ENCODE measurements around the gene CUZD1. TPM values are rescaled to one million over a fixed set of nuclear protein-coding genes. Genes with fewer than 3 reads are reported as not detected.
A peak's percentile ranks its signal among the peaks of the same experiment; 100 is the strongest.

Gene CUZD1
- total and polyA plus RNA-seq, 2 of the 13 experiments (the other 11 are each of a cell fraction or from before 2014, with no cell fraction given): 0.22 to 0.29 TPM

DNA sequence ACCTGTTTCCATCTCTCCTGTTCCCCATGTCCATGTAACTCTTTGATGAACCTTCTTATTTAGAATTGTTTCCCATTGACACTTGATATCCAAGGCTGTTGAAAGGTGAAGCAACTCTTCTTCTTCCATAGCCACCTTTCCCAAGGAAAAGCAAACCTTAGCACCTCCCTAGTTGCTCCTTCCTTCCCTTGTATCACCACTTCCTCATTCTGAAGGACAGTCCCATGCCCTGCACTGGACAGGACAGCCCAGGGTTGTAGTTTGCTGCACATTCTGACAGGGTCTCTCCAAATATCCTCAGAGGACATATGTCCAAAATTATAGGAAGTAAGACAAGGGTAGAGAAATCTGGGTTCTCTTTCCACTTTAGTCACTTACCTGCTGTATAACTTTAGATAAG is 6.2 kb downstream of the CUZD1 start:
- H3K27me3 ChIP-seq (ENCODE audit: control insufficient read depth in 1 of 2, insufficient read depth in 2 of 2, low read length in 2 of 2): no peaks in the 10 kb centered on the region
- ChIA-PET CTCF (ENCODE audit: low intra/inter-chr PET ratio, low total read pairs) (no interaction called here), POLR2A (no interaction called here)
- DNase-seq (ENCODE audit: low spot score) (no peak), ATAC-seq (no peak), FAIRE-seq (no peak)
- no peak overlapping the region for H2AFZ ChIP-seq (ENCODE audit: low read length)
- H3K9ac ChIP-seq (ENCODE audit: insufficient read depth, low read depth, low read length): no peak overlapping the region
- intact Hi-C loops (cut with micrococcal nuclease; ENCODE audit: unreplicated experiment) (no loop called here), in situ Hi-C loops (cut with HindIII; ENCODE audit: extremely low pct_ligation_motif_present, low pct_unique_long_range_greater_than_20kb) (no loop called here)
- TF ChIP-seq, protein P1, sequence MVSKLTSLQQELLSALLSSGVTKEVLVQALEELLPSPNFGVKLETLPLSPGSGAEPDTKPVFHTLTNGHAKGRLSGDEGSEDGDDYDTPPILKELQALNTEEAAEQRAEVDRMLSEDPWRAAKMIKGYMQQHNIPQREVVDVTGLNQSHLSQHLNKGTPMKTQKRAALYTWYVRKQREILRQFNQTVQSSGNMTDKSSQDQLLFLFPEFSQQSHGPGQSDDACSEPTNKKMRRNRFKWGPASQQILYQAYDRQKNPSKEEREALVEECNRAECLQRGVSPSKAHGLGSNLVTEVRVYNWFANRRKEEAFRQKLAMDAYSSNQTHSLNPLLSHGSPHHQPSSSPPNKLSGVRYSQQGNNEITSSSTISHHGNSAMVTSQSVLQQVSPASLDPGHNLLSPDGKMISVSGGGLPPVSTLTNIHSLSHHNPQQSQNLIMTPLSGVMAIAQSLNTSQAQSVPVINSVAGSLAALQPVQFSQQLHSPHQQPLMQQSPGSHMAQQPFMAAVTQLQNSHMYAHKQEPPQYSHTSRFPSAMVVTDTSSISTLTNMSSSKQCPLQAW (CRISPR knock-in tag; IDR thresholded peaks at IDR 0.05): no peak
- H3K4me3 ChIP-seq (replicated peaks in 1 of 3; ENCODE audit: insufficient read depth in 1 of 3, low read depth in 2 of 3, low read length in 3 of 3): no peak overlapping the region
- H3K4me2 ChIP-seq (ENCODE audit: low read depth, low read length): no peak overlapping the region
- no peaks in the 10 kb centered on the region for H3K9me3 ChIP-seq (ENCODE audit: low read length)
- H4K20me1 ChIP-seq (ENCODE audit: insufficient read depth, low read length): no peaks in the 10 kb centered on the region
- BruUV-seq (replicated peaks): no TSS peak
- H3K27ac ChIP-seq (ENCODE audit: extremely low read length, insufficient read depth, low read length): no peak overlapping the region
- no peaks in the 10 kb centered on the region for H3K36me3 ChIP-seq (replicated peaks in 1 of 2; ENCODE audit: control insufficient read depth in 1 of 2, insufficient read depth in 2 of 2, low read length in 2 of 2)
- H3K79me2 ChIP-seq (ENCODE audit: insufficient read depth, low read length): no peaks in the 10 kb centered on the region
- H3K4me1 ChIP-seq (ENCODE audit: insufficient read depth, low read length): no peaks in the 10 kb centered on the region

DNA sequence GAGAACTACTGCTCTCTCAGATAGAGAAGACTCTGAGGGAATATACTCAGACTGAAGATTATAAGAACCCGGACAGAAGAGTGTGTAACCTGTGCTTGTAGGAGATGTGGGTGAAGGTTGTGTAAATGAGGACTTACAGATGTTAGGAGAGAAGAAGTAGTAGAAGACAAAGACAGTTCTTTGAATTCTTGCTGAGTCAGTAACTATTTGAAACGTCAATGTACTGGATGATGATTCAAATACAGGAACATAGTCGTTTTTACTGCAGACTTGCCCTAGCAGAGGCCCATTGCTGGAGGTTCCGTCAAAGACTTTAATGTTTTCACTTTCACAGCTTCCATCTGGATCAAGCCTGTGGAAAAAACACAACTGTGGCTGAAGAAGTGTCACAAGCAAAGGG is 6.8 kb downstream of the CUZD1 start:
- Histone ChIP-seq H3K9ac (ENCODE audit: insufficient read depth, low read depth, low read length) (no peak overlapping the region), H3K4me1 (ENCODE audit: insufficient read depth, low read length) (no peaks in the 10 kb centered on the region), H3K9me3 (ENCODE audit: low read length) (no peaks in the 10 kb centered on the region), H3K4me2 (ENCODE audit: low read depth, low read length) (no peak overlapping the region), H3K79me2 (ENCODE audit: insufficient read depth, low read length) (no peaks in the 10 kb centered on the region), H4K20me1 (ENCODE audit: insufficient read depth, low read length) (no peaks in the 10 kb centered on the region), H2AFZ (ENCODE audit: low read length) (no peak overlapping the region), H3K27me3 (ENCODE audit: control insufficient read depth in 1 of 2, insufficient read depth in 2 of 2, low read length in 2 of 2) (no peaks in the 10 kb centered on the region), H3K27ac (ENCODE audit: extremely low read length, insufficient read depth, low read length) (no peak overlapping the region), H3K36me3 (replicated peaks in 1 of 2; ENCODE audit: control insufficient read depth in 1 of 2, insufficient read depth in 2 of 2, low read length in 2 of 2) (no peaks in the 10 kb centered on the region), H3K4me3 (replicated peaks in 1 of 3; ENCODE audit: insufficient read depth in 1 of 3, low read depth in 2 of 3, low read length in 3 of 3) (no peak overlapping the region)
- 45% methylated on average over 4 of the region's 4 CpGs for WGBS (ENCODE audit: low lambda C conversion rate)
- intact Hi-C loops (cut with micrococcal nuclease; ENCODE audit: unreplicated experiment): no loop called here
- no TSS peak for BruUV-seq (replicated peaks)
- DNase-seq (ENCODE audit: low spot score): no peak
- ChIA-PET CTCF (ENCODE audit: low intra/inter-chr PET ratio, low total read pairs) (no interaction called here), POLR2A (no interaction called here)
- no peak for ATAC-seq
- in situ Hi-C loops (cut with HindIII; ENCODE audit: extremely low pct_ligation_motif_present, low pct_unique_long_range_greater_than_20kb): no loop called here
- TF ChIP-seq MAFF (IDR thresholded peaks at IDR 0.05; ENCODE audit: low read depth, low read length): peak; percentile 85
- peak; percentile 69 to 89 for TF ChIP-seq MAFK (conservative IDR thresholded peaks at IDR 0.05 in 1 of 2, IDR thresholded peaks at IDR 0.05 in 1 of 2; ENCODE audit: low read length in 2 of 2)
- TF ChIP-seq ZNF343 (CRISPR knock-in tag; IDR thresholded peaks at IDR 0.05): no peak
- no peak for FAIRE-seq
